Activated CD8-positive, alpha-beta T cell treated with anti-CD3 and anti-CD28 coated beads, Interleukin-2, amount 10 ng/mL, durations not matched to agents 7 days and 5 days (primary cell): ENCODE data around the gene AFAP1. TPM values are rescaled to one million over a fixed set of nuclear protein-coding genes. Genes with fewer than 3 reads are reported as not detected.

Experiments
- ATAC-seq: fragments of 150-1000 bp; cut with Tn5 transposase; one replicate; pipeline ENCODE4 v1.10.0; 2021; ENCODE audit warnings: moderate library complexity
- CTCF ChIA-PET: fragments of 350-600 bp; sonication (Branson Sonifier 250); formaldehyde crosslinking; loops from one replicate; lab custom pipeline; 2021; ENCODE audit warnings: antibody characterized with exemption; lab: Charles Lee
- POLR2A ChIA-PET: fragments of 350-600 bp; sonication (Branson Sonifier 250); formaldehyde crosslinking; loops from one replicate; lab custom pipeline; 2021; ENCODE audit warnings: antibody characterized with exemption; lab: Charles Lee
- DNase-seq: peaks from one replicate; pipeline ENCODE4 v3.0.0-alpha.2; 2020
- H3K27ac Mint-ChIP-seq: one replicate; pipeline ENCODE4 v1.8.0; 2021; ENCODE audit warnings: mild to moderate bottlenecking, mixed read lengths
- H3K27me3 Mint-ChIP-seq: one replicate; pipeline ENCODE4 v1.8.0; 2021; ENCODE audit warnings: low read depth, mixed read lengths
- H3K36me3 Mint-ChIP-seq: one replicate; pipeline ENCODE4 v1.8.0; 2021; ENCODE audit warnings: low read depth, mixed read lengths
- H3K4me1 Mint-ChIP-seq: one replicate; pipeline ENCODE4 v1.8.0; 2021; ENCODE audit warnings: low read depth, mixed read lengths
- H3K4me3 Mint-ChIP-seq: one replicate; pipeline ENCODE4 v1.8.0; 2021; ENCODE audit warnings: mild to moderate bottlenecking, mixed read lengths
- H3K9me3 Mint-ChIP-seq: one replicate; pipeline ENCODE4 v1.8.0; 2022; ENCODE audit warnings: mixed read lengths; ENCODE audit not compliant: insufficient read depth
- total RNA-seq, 2 experiments: library from RNA; stranded (reverse); gene quantifications; one replicate each; pipeline ENCODE4 v1.2.3, GENCODE V29; 2021

Gene AFAP1
- total RNA-seq, 2 experiments from 2014 or later = 5.3 to 6.2 TPM

DNA sequence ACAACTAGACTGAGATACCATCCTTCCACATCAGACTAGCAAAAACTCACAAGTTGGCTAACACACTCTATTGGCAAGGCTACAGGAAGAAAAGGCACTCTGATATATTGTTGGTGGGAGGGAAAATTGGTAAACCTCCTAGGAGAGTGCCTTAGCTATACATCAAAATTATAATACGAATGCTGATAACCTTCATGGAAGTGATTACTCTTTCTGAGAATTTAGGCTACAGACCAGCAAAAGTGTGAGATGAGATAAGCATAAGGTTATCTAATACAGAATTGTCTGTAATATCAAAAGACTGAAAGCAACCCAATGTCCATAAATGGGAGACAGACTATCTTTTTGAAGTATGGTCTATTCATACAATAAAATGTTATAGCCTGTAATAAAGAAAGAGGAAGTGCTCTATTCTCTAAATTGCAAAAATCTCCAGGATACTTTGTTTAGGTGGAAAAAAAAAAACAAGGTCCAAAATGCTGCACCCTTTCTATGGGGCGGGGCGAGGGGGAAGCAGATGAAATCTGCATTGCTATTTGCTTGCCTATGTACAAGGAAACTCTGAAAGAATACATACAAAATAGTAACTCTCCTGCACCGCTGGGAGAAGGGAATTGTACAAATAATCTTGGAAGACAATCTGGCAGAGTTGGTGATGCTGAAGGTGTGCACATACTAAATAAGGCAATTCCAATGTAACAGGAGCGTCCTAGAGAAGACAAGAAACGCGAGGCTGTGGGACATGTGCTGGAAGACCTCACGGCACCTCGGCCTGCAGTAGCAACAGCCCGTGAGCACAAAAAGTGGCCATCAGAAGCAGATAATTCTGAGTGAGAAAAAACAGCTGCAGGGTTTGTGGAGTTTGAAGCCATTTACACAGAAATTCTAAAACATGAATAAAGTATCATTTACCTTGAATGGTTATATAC lies 109.7 kb downstream of the AFAP1 start:
- Mint-ChIP-seq H3K4me1 (peaks cover 37% of the 10 kb centered on the region), H3K36me3 (peaks cover 9% of the 10 kb centered on the region), H3K9me3 (no peaks in the 10 kb centered on the region), H3K4me3 (no peak overlapping the region), H3K27ac (peak overlapping the region; percentile 2), H3K27me3 (no peaks in the 10 kb centered on the region)
- CTCF ChIA-PET = interaction anchor here (0.6 to 1.1 kb wide), 2 partner anchors 25 to 45 kb away, joined by 3 read pairs; no protein-coding TSS in a partner anchor
- POLR2A ChIA-PET = no interaction called here
- DNase-seq (no peak), ATAC-seq (no peak)

DNA sequence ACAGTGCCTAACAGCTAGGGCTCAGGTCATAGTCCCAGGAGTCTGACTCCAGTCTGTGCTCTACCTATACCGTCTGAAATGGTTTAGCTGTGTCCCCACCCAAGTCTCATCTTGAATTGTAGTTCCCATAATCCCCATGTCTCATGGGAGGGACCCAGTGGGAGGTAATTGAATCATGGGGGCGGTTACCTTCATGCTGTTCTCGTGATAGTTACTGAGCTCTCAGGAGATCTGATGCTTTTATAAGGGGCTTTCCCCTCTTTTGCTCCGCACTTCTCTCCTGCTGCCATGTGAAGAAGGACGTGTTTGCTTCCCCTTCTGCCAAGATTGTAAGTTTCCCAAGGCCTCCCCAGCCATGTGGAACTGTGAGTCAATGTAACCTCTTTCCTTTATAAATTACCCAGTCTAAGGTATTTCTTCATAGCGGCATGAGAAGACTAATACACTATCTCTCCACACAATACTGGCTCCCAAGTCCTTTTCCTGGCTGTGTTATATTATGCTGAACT lies 110.8 kb downstream of the AFAP1 start:
- Mint-ChIP-seq H3K27ac (peak overlapping the region; percentile 89), H3K4me3 (peak overlapping the region; percentile 49), H3K27me3 (no peaks in the 10 kb centered on the region), H3K36me3 (peaks cover 9% of the 10 kb centered on the region), H3K4me1 (peaks cover 37% of the 10 kb centered on the region), H3K9me3 (no peaks in the 10 kb centered on the region)
- ATAC-seq (no peak), DNase-seq (no peak)
- CTCF ChIA-PET = interaction anchor here (1.0 to 5.1 kb wide), 5 partner anchors 16 to 159 kb away, joined by 3 to 32 read pairs (median 5); no protein-coding TSS in a partner anchor
- POLR2A ChIA-PET = interaction anchor here (1.3 kb wide), 1 partner anchor 26 kb away, joined by 5 read pairs; no protein-coding TSS in a partner anchor

DNA sequence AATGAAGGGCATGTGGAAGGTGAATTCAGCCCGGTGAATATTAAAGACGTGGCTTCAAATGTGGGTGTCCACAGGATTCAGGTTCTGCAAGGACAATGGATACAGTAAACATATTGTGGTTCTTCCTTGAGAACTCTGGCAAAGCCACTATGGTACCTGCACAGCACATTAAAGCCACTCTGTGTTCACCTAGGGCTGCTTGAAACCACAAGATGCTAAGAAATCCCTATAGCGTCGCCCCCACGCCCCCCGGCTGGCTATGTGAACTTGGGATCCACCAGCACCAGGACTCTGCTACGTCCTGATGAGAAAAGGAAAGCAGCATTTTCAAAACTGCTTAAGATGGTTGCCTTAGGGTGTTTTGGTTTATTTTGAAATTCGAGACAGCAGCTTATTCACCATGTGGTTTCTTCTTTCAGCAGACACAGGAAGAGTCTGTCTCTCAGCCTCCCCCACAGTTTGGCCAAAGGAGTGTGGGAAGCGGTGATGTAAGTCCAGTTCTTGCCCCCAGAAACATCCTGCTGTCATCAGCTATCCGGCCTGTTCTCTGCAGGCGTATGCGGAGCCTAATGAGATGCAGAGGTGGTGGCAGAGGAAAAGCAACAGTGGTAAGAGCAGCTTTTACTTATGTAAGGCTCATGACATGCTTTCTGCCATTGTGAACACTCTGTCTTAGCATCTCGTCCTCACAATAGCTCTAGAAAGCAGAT lies 111.5 kb downstream of the AFAP1 start:
- ChIA-PET CTCF (interaction anchor here (1.0 to 5.1 kb wide), 5 partner anchors 17 to 160 kb away, joined by 3 to 32 read pairs (median 5); no protein-coding TSS in a partner anchor), POLR2A (interaction anchor here (0.7 to 1.3 kb wide), 2 partner anchors 11 to 27 kb away, joined by 3 to 5 read pairs; no protein-coding TSS in a partner anchor)
- DNase-seq (peak; percentile 72), ATAC-seq (peak; percentile 76)
- peaks cover 37% of the 10 kb centered on the region for H3K4me1 Mint-ChIP-seq
- H3K27ac Mint-ChIP-seq = peak overlapping the region; percentile 89
- H3K27me3 Mint-ChIP-seq = no peaks in the 10 kb centered on the region
- H3K36me3 Mint-ChIP-seq = peaks cover 9% of the 10 kb centered on the region
- H3K9me3 Mint-ChIP-seq = no peaks in the 10 kb centered on the region
- H3K4me3 Mint-ChIP-seq = peak overlapping the region; percentile 49

DNA sequence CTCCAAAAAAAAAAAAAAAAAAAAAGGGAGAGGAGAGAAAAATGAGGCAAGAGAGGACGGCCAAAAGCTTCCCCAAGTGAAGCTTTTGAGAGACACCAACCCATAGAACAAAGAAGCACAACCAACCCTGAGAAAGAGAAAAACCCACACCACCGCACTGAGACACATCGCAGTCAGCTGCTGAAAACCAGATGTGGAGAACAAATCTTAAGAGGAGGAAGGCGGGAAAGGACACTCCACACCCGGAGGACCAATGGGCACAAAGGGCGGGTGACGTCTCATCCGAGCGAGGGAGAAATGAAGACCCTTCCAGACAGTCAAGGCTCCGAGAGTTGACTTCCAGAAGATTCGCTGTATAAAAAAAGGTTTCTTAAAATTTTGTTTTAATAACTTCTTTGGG lies 112.1 kb downstream of the AFAP1 start:
- POLR2A ChIA-PET = interaction anchor here (0.7 kb wide), 1 partner anchor 10 kb away, joined by 3 read pairs; no protein-coding TSS in a partner anchor

DNA sequence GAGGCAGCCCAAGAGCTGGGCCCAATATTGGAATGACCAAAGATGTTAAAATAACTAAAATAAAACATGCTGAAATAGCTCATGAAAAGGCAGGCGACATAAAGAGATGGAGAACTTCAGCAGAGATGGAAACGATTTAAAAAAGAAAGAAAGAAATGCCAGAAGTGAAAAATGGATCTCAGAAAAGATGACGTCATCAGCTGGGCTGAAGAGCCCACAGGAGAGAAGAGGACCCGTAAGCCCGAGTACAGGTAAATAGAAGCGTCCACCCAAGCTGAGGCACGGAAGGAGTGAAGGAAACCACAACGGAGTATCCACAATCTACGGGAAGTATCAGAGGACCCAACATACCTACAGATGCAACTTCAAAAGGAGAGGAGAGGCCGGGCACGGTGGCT lies 112.8 kb downstream of the AFAP1 start:
- peaks cover 9% of the 10 kb centered on the region for H3K36me3 Mint-ChIP-seq
- peaks cover 37% of the 10 kb centered on the region for H3K4me1 Mint-ChIP-seq
- no peaks in the 10 kb centered on the region for H3K9me3 Mint-ChIP-seq
- H3K4me3 Mint-ChIP-seq = no peak overlapping the region
- no peaks in the 10 kb centered on the region for H3K27me3 Mint-ChIP-seq
- ChIA-PET POLR2A (interaction anchor here (1.5 kb wide), 1 partner anchor 28 kb away, joined by 6 read pairs; no protein-coding TSS in a partner anchor), CTCF (interaction anchor here (2.8 to 5.1 kb wide), 2 partner anchors 18 to 22 kb away, joined by 20 to 32 read pairs; no protein-coding TSS in a partner anchor)
- DNase-seq (no peak), ATAC-seq (no peak)
- H3K27ac Mint-ChIP-seq = peak overlapping the region; percentile 65

More for the DNA sequence above, 112.1 kb downstream of the AFAP1 start:
- Mint-ChIP-seq H3K36me3 (peaks cover 9% of the 10 kb centered on the region), H3K4me3 (peak overlapping the region; percentile 49), H3K9me3 (no peaks in the 10 kb centered on the region), H3K4me1 (peaks cover 37% of the 10 kb centered on the region), H3K27ac (peak overlapping the region; percentile 89), H3K27me3 (no peaks in the 10 kb centered on the region)
- ATAC-seq = no peak
- no peak for DNase-seq
- CTCF ChIA-PET = interaction anchor here (1.0 to 5.1 kb wide), 3 partner anchors 17 to 161 kb away, joined by 4 to 32 read pairs (median 20); no protein-coding TSS in a partner anchor

GRCh38 chr4:7826176-7826908 lies 113.3 kb downstream of the AFAP1 start:
- Mint-ChIP-seq H3K4me1 (peaks cover 35% of the 10 kb centered on the region), H3K36me3 (peaks cover 9% of the 10 kb centered on the region), H3K27ac (peak overlapping the region; percentile 65), H3K9me3 (no peaks in the 10 kb centered on the region), H3K27me3 (no peaks in the 10 kb centered on the region), H3K4me3 (no peak overlapping the region)
- POLR2A ChIA-PET = interaction anchor here (1.5 kb wide), 1 partner anchor 28 kb away, joined by 6 read pairs; no protein-coding TSS in a partner anchor
- CTCF ChIA-PET = interaction anchor here (0.7 to 5.1 kb wide), 4 partner anchors 19 to 24 kb away, joined by 3 to 32 read pairs (median 12); no protein-coding TSS in a partner anchor
- no peak for ATAC-seq
- DNase-seq = no peak

DNA sequence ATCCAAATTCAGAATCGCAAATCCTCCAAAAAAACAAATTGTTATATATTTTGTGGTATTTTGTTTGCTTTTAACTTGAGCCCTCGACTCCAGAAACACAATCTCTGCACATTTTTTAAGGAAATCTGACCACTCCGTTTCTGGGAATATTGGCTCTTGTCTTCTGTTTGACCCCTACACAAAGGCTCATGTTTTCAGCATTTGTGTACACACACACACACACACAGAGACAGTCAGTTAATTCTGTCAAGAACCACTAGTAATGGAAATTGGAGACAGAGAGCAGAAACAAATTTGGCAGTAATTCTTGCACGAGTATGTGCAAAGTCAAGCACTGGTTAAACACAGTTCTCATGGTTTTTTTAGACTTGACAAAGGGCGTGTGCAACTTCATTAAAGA lies 115.4 kb downstream of the AFAP1 start:
- no peak overlapping the region for H3K4me3 Mint-ChIP-seq
- peaks cover 9% of the 10 kb centered on the region for H3K36me3 Mint-ChIP-seq
- ChIA-PET CTCF (interaction anchor here (2.5 to 5.1 kb wide), 2 partner anchors 21 to 22 kb away, joined by 6 to 32 read pairs; no protein-coding TSS in a partner anchor), POLR2A (no interaction called here)
- ATAC-seq = no peak
- no peaks in the 10 kb centered on the region for H3K27me3 Mint-ChIP-seq
- no peaks in the 10 kb centered on the region for H3K9me3 Mint-ChIP-seq
- H3K4me1 Mint-ChIP-seq = peaks cover 26% of the 10 kb centered on the region
- no peak overlapping the region for H3K27ac Mint-ChIP-seq
- DNase-seq = no peak

GRCh38 chr4:7823416-7823824 lies 116.2 kb downstream of the AFAP1 start:
- POLR2A ChIA-PET = interaction anchor here (0.6 kb wide), 1 partner anchor 10 kb away, joined by 3 read pairs; no protein-coding TSS in a partner anchor
- no peak overlapping the region for H3K27ac Mint-ChIP-seq
- peaks cover 18% of the 10 kb centered on the region for H3K4me1 Mint-ChIP-seq

DNA sequence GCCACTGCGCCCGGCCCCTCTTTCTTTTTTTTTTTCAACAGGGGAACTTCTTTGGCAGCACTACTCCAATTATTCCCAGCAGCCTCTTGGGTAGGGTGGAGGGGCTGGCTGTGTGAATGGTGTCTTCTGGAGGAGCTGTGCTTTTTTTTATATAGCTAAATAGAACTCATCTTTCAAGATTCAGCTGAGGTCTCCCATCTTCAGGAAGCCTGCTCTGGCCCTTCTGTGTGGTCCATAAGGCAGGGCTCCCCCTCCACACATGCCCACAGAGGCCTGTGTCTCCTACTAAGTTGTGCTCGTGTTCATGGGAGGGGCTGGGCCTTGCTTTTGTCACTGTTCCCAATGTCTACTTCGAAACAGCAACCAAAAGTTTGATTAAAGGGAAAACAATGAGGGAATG lies 116.8 kb downstream of the AFAP1 start:
- POLR2A ChIA-PET = no interaction called here
- no peaks in the 10 kb centered on the region for H3K9me3 Mint-ChIP-seq
- H3K36me3 Mint-ChIP-seq = peaks cover 6% of the 10 kb centered on the region
- no peak overlapping the region for H3K4me3 Mint-ChIP-seq
- H3K4me1 Mint-ChIP-seq = peaks cover 13% of the 10 kb centered on the region
- H3K27ac Mint-ChIP-seq = no peak overlapping the region
- ATAC-seq (no peak), DNase-seq (no peak)
- H3K27me3 Mint-ChIP-seq = no peaks in the 10 kb centered on the region
- CTCF ChIA-PET = interaction anchor here (1.4 kb wide), 1 partner anchor 22 kb away, joined by 7 read pairs; no protein-coding TSS in a partner anchor

More at GRCh38 chr4:7823416-7823824, 116.2 kb downstream of the AFAP1 start:
- no peaks in the 10 kb centered on the region for H3K27me3 Mint-ChIP-seq
- CTCF ChIA-PET = interaction anchor here (1.4 to 2.5 kb wide), 2 partner anchors 21 to 22 kb away, joined by 6 to 7 read pairs; no protein-coding TSS in a partner anchor
- DNase-seq = no peak
- peaks cover 6% of the 10 kb centered on the region for H3K36me3 Mint-ChIP-seq
- ATAC-seq = no peak
- H3K4me3 Mint-ChIP-seq = no peak overlapping the region
- no peaks in the 10 kb centered on the region for H3K9me3 Mint-ChIP-seq

GRCh38 chr4:7822137-7822505 lies 117.5 kb downstream of the AFAP1 start:
- no peak overlapping the region for H3K27ac Mint-ChIP-seq
- H3K4me1 Mint-ChIP-seq = peaks cover 8% of the 10 kb centered on the region
- no peaks in the 10 kb centered on the region for H3K9me3 Mint-ChIP-seq
- H3K36me3 Mint-ChIP-seq = peaks cover 6% of the 10 kb centered on the region
- ChIA-PET CTCF (interaction anchor here (1.2 to 1.8 kb wide), 2 partner anchors 19 to 21 kb away, joined by 7 to 12 read pairs; no protein-coding TSS in a partner anchor), POLR2A (no interaction called here)
- H3K27me3 Mint-ChIP-seq = no peaks in the 10 kb centered on the region
- ATAC-seq (no peak), DNase-seq (no peak)
- H3K4me3 Mint-ChIP-seq = no peak overlapping the region
